Central memory CD8-positive, alpha-beta T cell (primary cell): ENCODE data around the gene ATP5F1E.

Experiments
- ATAC-seq: fragments of 150-1000 bp; cut with Tn5 transposase; replicated peaks from 2 replicates; pipeline ENCODE4 v1.10.0; 2022; ENCODE audit warnings: mild to moderate bottlenecking, moderate FRiP score, moderate number of reproducible peaks; ENCODE audit not compliant: poor library complexity, severe bottlenecking; ENCODE audit errors: extremely low read depth
- DNase-seq, 2 donors: peaks; one replicate each; pipeline ENCODE4 v3.0.0; 2021; ENCODE audit warnings: low spot score in 2 of 2
- H3K27ac Mint-ChIP-seq: one replicate; pipeline ENCODE4 v1.8.0; 2022; ENCODE audit warnings: low read depth, mild to moderate bottlenecking, moderate library complexity, mixed read lengths
- H3K27me3 Mint-ChIP-seq: one replicate; pipeline ENCODE4 v1.8.0; 2022; ENCODE audit warnings: mixed read lengths
- H3K36me3 Mint-ChIP-seq: one replicate; pipeline ENCODE4 v1.8.0; 2022; ENCODE audit warnings: mild to moderate bottlenecking, moderate library complexity, mixed read lengths; ENCODE audit not compliant: insufficient read depth
- H3K4me1 Mint-ChIP-seq: one replicate; pipeline ENCODE4 v1.8.0; 2022; ENCODE audit warnings: mixed read lengths
- H3K4me3 Mint-ChIP-seq: one replicate; pipeline ENCODE4 v1.8.0; 2022; ENCODE audit warnings: mild to moderate bottlenecking, moderate library complexity, mixed read lengths
- H3K9me3 Mint-ChIP-seq: one replicate; pipeline ENCODE4 v1.8.0; 2022; ENCODE audit warnings: mixed read lengths

The ATP5F1E gene

DNA sequence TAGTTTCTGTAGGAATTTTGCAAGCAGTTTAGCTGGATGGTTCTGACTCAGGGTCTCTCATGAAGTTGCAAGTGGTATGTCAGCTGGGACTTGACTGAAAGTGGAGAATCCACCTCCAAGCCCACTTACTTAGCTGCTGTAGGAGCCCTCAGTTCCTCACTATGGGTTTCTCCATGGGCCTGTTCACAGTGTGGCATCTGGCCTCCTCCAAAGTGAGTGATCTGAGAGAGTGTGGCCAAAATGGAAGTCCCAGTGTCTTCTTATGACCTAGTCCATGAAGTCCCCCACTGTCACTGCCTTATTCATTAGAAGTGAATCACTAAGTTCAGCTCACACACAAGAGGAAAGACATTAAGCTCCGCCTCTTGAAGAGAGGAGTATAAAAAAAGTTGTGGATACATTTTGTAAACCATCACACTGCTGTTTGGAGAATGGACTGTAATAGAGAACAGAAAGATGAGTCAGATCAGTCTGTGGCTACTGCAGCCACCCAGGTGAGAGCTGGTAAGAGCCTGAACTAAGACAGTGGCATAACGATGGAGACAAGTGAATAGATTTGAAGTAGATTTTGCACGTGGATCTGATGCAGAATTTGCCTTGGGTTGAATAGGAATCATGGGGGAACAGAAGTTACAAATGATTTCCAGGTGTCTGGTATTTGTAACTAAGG lies 55.9 kb downstream of the ATP5F1E start:
- ATAC-seq: no peak
- H3K9me3 Mint-ChIP-seq: no peaks in the 10 kb centered on the region
- no peaks in the 10 kb centered on the region for H3K4me1 Mint-ChIP-seq
- H3K27me3 Mint-ChIP-seq: no peaks in the 10 kb centered on the region
- H3K27ac Mint-ChIP-seq: no peak overlapping the region
- no peak for DNase-seq
- no peaks in the 10 kb centered on the region for H3K36me3 Mint-ChIP-seq
- no peak overlapping the region for H3K4me3 Mint-ChIP-seq
